Caco-2 (cell line): Measurements from ENCODE around the gene TESK2. TPM values are rescaled to one million over a fixed set of nuclear protein-coding genes. Genes with fewer than 3 reads are reported as not detected.

Experiments used
- BruUV-seq: library from RNA; stranded (reverse); fragments of 400-500 nt; replicated peaks from 2 replicates; lab custom pipeline; 2021; lab: Mats Ljungman, UMichigan
- CTCF ChIA-PET: fragments of 300-600 bp; sonication (Branson Sonifier 250); formaldehyde crosslinking; loops from one replicate; lab custom pipeline; 2022; ENCODE audit warnings: antibody characterized with exemption; lab: Charles Lee
- POLR2A ChIA-PET: fragments of 300-600 bp; sonication (Branson Sonifier 250); formaldehyde crosslinking; loops from one replicate; lab custom pipeline; 2022; ENCODE audit warnings: antibody characterized with exemption; lab: Charles Lee
- DNase-seq, 2 experiments: peaks; one replicate each; pipeline versions ENCODE4 v3.0.0 to v3.0.0-alpha.2; 2020 to 2022
- H3K27me3 ChIP-seq: replicated peaks from 2 replicates; pipeline ENCODE4 v1.6.0; 2011; ENCODE audit warnings: low read length; ENCODE audit not compliant: control insufficient read depth, insufficient read depth
- H3K36me3 ChIP-seq: 2 replicates; pipeline ENCODE4 v1.5.1; 2011; ENCODE audit warnings: low read length; ENCODE audit not compliant: control insufficient read depth, insufficient read depth
- H3K4me1 ChIP-seq: fragments of 250-450 bp; sonication (Bioruptor Pico); 2 replicates; pipeline ENCODE4 v1.5.1; 2020; ENCODE audit warnings: mild to moderate bottlenecking
- H3K4me3 ChIP-seq: 2 replicates; pipeline ENCODE4 v1.5.1; 2011; ENCODE audit warnings: low read depth, mild to moderate bottlenecking, control low read depth, low read length
- H3K9me3 ChIP-seq: fragments of 250-450 bp; sonication (Bioruptor Pico); 2 replicates; pipeline ENCODE4 v1.5.1; 2020; ENCODE audit warnings: mild to moderate bottlenecking, moderate library complexity
- H3K27ac Mint-ChIP-seq: one replicate; pipeline ENCODE4 v1.8.0; 2022; ENCODE audit warnings: mixed read lengths; ENCODE audit not compliant: unreplicated experiment
- H3K27me3 Mint-ChIP-seq: one replicate; pipeline ENCODE4 v1.8.0; 2022; ENCODE audit warnings: mixed read lengths; ENCODE audit not compliant: insufficient read depth, unreplicated experiment
- H3K36me3 Mint-ChIP-seq: one replicate; pipeline ENCODE4 v1.8.0; 2022; ENCODE audit warnings: mild to moderate bottlenecking, mixed read lengths; ENCODE audit not compliant: insufficient read depth, unreplicated experiment
- H3K4me1 Mint-ChIP-seq: one replicate; pipeline ENCODE4 v1.8.0; 2022; ENCODE audit warnings: low read depth, mixed read lengths; ENCODE audit not compliant: unreplicated experiment
- H3K4me3 Mint-ChIP-seq: one replicate; pipeline ENCODE4 v1.8.0; 2022; ENCODE audit warnings: mild to moderate bottlenecking, moderate library complexity, mixed read lengths; ENCODE audit not compliant: unreplicated experiment
- H3K9me3 Mint-ChIP-seq: one replicate; pipeline ENCODE4 v1.8.0; 2022; ENCODE audit warnings: mixed read lengths; ENCODE audit not compliant: unreplicated experiment
- intact Hi-C: fragments of 100-400 bp; cut with micrococcal nuclease; formaldehyde crosslinking; loops from one replicate; pipeline ENCODE4 v1.10.0; 2022; ENCODE audit not compliant: unreplicated experiment
- total RNA-seq: library from RNA; stranded (reverse); gene quantifications from 2 replicates; pipeline ENCODE4 v1.2.3, GENCODE V29; 2022
- TF ChIP-seq, protein P1 (sequence below), 2 experiments: fragments of 200-600 bp in 1 of 2; IDR thresholded peaks; 1 replicate in 1 of 2; 2 replicates in 1 of 2; pipeline versions ENCODE4 v1.5.1 to v1.8.0; 2011 to 2022; ENCODE audit warnings: antibody characterized with exemption in 1 of 2, control low read depth in 1 of 2, inconsistent platforms in 1 of 2, low read depth in 1 of 2, low read length in 1 of 2, mild to moderate bottlenecking in 1 of 2, moderate library complexity in 1 of 2; ENCODE audit not compliant: insufficient read depth in 1 of 2, severe bottlenecking in 1 of 2, unreplicated experiment in 1 of 2

The TESK2 gene
- total RNA-seq, 1 experiment from 2014 or later = 14.7 TPM

DNA sequence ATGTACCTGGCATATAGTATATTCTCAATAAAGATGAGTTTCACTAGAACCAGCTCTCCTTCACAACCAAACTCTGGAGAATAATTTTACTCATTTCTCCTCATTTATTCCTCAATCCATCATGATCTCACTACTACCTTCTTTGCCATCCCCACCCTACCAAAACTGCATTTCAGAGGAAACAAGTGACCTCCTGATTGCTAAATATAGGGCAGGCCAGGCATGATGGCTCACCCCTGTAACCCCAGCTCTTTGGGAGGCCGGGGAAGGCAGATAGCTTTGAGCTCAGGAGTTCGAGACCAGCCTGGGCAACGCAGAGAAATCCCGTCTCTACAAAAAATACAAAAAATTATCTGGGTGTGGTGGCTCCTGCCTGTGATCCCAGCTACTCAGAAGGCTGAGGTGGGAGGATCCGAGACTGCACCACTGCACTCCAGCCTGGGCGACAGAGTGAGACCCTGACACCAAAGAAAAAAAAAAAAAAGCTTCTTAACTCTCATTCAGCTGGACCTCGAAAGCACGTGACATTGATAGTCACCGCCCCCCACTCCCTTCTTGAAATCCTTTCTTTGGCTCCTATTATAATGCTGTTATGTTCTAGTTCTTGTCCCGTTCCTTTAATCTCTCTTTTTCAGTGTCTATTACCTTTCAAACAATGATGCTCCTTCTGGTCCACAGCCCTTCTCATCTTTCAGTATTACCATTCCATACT, 2.1 kb downstream of the TESK2 start:
- CTCF ChIA-PET = interaction anchor here (0.9 kb wide), 1 partner anchor 185 kb away, joined by 4 read pairs; no protein-coding TSS in a partner anchor
- no peak for DNase-seq
- no peak overlapping the region for H3K4me3 Mint-ChIP-seq

DNA sequence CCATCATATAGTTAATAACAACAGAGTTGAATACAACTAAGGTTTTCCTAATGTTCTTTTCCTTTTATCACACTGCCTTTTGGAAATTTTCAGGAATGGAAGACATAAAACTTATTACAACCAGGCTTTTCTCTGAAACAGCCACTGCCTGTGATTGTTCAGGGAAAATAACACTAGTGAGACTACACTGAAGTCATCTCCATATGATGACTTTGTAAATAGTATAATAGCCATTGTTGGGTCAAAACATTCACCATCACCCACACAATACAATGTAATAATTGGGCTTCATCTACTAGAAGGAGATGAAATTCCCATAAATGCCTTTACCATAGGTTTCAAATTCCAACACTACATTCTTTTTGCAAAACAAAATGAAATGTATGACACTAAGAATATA, 5.0 kb downstream of the TESK2 start:
- ChIA-PET POLR2A (no interaction called here), CTCF (no interaction called here)
- H3K36me3 Mint-ChIP-seq = peaks cover 14% of the 10 kb centered on the region
- Histone ChIP-seq H3K4me3 (no peak overlapping the region), H3K9me3 (no peaks in the 10 kb centered on the region), H3K4me1 (no peaks in the 10 kb centered on the region), H3K36me3 (no peaks in the 10 kb centered on the region), H3K27me3 (no peaks in the 10 kb centered on the region)
- H3K27ac Mint-ChIP-seq = no peak overlapping the region
- TF ChIP-seq, protein P1, sequence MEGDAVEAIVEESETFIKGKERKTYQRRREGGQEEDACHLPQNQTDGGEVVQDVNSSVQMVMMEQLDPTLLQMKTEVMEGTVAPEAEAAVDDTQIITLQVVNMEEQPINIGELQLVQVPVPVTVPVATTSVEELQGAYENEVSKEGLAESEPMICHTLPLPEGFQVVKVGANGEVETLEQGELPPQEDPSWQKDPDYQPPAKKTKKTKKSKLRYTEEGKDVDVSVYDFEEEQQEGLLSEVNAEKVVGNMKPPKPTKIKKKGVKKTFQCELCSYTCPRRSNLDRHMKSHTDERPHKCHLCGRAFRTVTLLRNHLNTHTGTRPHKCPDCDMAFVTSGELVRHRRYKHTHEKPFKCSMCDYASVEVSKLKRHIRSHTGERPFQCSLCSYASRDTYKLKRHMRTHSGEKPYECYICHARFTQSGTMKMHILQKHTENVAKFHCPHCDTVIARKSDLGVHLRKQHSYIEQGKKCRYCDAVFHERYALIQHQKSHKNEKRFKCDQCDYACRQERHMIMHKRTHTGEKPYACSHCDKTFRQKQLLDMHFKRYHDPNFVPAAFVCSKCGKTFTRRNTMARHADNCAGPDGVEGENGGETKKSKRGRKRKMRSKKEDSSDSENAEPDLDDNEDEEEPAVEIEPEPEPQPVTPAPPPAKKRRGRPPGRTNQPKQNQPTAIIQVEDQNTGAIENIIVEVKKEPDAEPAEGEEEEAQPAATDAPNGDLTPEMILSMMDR (IDR thresholded peaks at IDR 0.05; ENCODE audit: insufficient read depth in 1 of 2, low read depth in 1 of 2, low read length in 1 of 2, severe bottlenecking in 1 of 2, unreplicated experiment in 1 of 2) = no peak
- DNase-seq = no peak
- H3K4me1 Mint-ChIP-seq = peaks cover 15% of the 10 kb centered on the region
- BruUV-seq = no TSS peak
- no peaks in the 10 kb centered on the region for H3K9me3 Mint-ChIP-seq
- intact Hi-C loops = no loop called here
- no peak overlapping the region for H3K4me3 Mint-ChIP-seq
- H3K27me3 Mint-ChIP-seq = no peaks in the 10 kb centered on the region

More for the DNA sequence above, 2.1 kb downstream of the TESK2 start:
- Histone ChIP-seq H3K4me3 (peak overlapping the region; percentile 92), H3K27me3 (no peaks in the 10 kb centered on the region), H3K9me3 (no peaks in the 10 kb centered on the region), H3K4me1 (no peaks in the 10 kb centered on the region), H3K36me3 (no peaks in the 10 kb centered on the region)
- H3K4me1 Mint-ChIP-seq = peaks cover 15% of the 10 kb centered on the region
- POLR2A ChIA-PET = interaction anchor here (1.0 kb wide), 1 partner anchor 150 kb away, joined by 11 read pairs; no protein-coding TSS in a partner anchor
- no peaks in the 10 kb centered on the region for H3K9me3 Mint-ChIP-seq
- TF ChIP-seq, protein P1 (IDR thresholded peaks at IDR 0.05; ENCODE audit: insufficient read depth in 1 of 2, low read depth in 1 of 2, low read length in 1 of 2, severe bottlenecking in 1 of 2, unreplicated experiment in 1 of 2) = no peak
- H3K27ac Mint-ChIP-seq = peak overlapping the region; percentile 11
- intact Hi-C loops = no loop called here
- H3K36me3 Mint-ChIP-seq = peaks cover 14% of the 10 kb centered on the region
- no peaks in the 10 kb centered on the region for H3K27me3 Mint-ChIP-seq
- no TSS peak for BruUV-seq

DNA sequence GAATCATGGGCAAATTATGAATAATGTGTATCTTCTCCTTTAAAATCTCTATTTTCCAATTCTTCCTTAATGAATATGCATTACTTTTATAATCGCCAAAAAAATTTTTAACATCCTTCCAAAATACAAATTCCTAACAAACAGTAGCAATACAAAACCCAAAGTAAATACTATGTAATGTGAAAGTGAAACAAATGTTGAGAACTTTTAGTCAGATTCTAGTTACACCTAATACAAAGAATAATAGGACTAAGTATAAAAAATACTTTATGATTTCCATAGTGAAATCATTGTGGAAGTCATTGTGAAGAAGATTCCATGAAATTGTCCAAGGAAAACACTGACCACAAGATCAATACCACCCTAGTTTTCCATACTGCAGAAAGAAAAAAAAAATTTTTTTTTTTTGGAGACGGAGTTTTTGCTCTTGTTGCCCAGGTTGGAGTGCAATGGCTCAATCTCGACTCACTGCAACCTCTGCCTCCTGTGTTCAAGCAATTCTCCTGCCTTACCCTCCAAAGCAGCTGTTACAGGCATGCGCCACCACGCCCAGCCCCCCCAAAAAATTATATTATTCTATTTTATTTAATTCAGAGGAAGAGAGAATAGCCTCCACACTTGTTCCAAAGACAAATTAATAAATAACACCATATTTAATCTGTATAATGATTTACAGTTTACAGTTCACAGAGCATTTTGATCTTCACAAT, 11.8 kb downstream of the TESK2 start:
- POLR2A ChIA-PET = interaction anchor here (0.7 kb wide), 1 partner anchor 11 kb away, joined by 6 read pairs; no protein-coding TSS in a partner anchor
- H3K27ac Mint-ChIP-seq = no peak overlapping the region

More for the DNA sequence above, 11.8 kb downstream of the TESK2 start:
- H3K4me1 Mint-ChIP-seq = no peaks in the 10 kb centered on the region
- Histone ChIP-seq H3K4me3 (no peak overlapping the region), H3K27me3 (no peaks in the 10 kb centered on the region), H3K9me3 (no peaks in the 10 kb centered on the region), H3K4me1 (no peaks in the 10 kb centered on the region), H3K36me3 (no peaks in the 10 kb centered on the region)
- DNase-seq = no peak
- H3K9me3 Mint-ChIP-seq = no peaks in the 10 kb centered on the region
- TF ChIP-seq, protein P1 (IDR thresholded peaks at IDR 0.05; ENCODE audit: insufficient read depth in 1 of 2, low read depth in 1 of 2, low read length in 1 of 2, severe bottlenecking in 1 of 2, unreplicated experiment in 1 of 2) = no peak
- CTCF ChIA-PET = interaction anchor here (0.7 kb wide), 1 partner anchor 854 kb away, joined by 5 read pairs; no protein-coding TSS in a partner anchor
- BruUV-seq = no TSS peak
- H3K27me3 Mint-ChIP-seq = no peaks in the 10 kb centered on the region
- intact Hi-C loops = no loop called here
- H3K4me3 Mint-ChIP-seq = no peak overlapping the region
- no peaks in the 10 kb centered on the region for H3K36me3 Mint-ChIP-seq
